ENCODE measurements around the gene MARS1. TPM values are rescaled to one million over a fixed set of nuclear protein-coding genes. Genes with fewer than 3 reads are reported as not detected.
A peak's percentile ranks its signal among the peaks of the same experiment; 100 is the strongest.

MARS1 gene
- total and polyA plus RNA-seq, 2 donors (not counting 1 experiment from before 2014, with no cell fraction given): 89.9 to 352 TPM

DNA sequence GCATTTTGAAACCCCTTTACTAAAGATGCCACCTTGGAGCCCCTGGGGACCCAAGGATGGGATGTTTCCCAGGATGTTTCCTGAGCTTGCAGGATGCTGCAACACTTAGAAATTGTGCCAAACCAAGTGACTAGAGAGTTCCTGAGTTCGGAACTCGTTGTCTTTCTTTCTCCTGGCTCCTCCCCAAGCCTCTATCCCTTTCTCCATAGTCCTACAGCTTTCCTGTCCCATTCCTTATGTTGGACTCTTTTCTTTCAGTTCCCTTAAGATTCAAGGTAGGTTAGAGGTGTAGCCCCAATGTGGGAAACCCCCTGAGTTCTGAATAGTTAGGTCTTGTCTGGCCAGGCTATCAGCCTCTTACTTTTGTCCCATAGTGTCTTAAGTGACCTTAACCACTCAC is 60.6 kb downstream of the MARS1 start:
- H2AFZ ChIP-seq (ENCODE audit: low read length): no peak overlapping the region
- no peak overlapping the region for H3K4me2 ChIP-seq (ENCODE audit: extremely low read depth, insufficient read depth, low read length)
- H3K4me1 ChIP-seq (ENCODE audit: control insufficient read depth, extremely low read depth, insufficient read depth, low read length): peaks cover 9% of the 10 kb centered on the region
- peaks cover 27% of the 10 kb centered on the region for H3K79me2 ChIP-seq (ENCODE audit: control insufficient read depth, insufficient read depth, low read length)
- H4K20me1 ChIP-seq (ENCODE audit: control insufficient read depth, extremely low read depth, insufficient read depth, low read length): no peaks in the 10 kb centered on the region
- H3K27me3 ChIP-seq (ENCODE audit: control insufficient read depth, insufficient read depth, low read length): peaks cover 16% of the 10 kb centered on the region
- TF ChIP-seq EZH2 (IDR thresholded peaks at IDR 0.05; ENCODE audit: low read length, missing control alignments): no peak
- TF ChIP-seq, protein P1, sequence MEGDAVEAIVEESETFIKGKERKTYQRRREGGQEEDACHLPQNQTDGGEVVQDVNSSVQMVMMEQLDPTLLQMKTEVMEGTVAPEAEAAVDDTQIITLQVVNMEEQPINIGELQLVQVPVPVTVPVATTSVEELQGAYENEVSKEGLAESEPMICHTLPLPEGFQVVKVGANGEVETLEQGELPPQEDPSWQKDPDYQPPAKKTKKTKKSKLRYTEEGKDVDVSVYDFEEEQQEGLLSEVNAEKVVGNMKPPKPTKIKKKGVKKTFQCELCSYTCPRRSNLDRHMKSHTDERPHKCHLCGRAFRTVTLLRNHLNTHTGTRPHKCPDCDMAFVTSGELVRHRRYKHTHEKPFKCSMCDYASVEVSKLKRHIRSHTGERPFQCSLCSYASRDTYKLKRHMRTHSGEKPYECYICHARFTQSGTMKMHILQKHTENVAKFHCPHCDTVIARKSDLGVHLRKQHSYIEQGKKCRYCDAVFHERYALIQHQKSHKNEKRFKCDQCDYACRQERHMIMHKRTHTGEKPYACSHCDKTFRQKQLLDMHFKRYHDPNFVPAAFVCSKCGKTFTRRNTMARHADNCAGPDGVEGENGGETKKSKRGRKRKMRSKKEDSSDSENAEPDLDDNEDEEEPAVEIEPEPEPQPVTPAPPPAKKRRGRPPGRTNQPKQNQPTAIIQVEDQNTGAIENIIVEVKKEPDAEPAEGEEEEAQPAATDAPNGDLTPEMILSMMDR (conservative IDR thresholded peaks at IDR 0.05 in 1 of 2, IDR thresholded peaks at IDR 0.05 in 1 of 2; ENCODE audit: low read depth in 1 of 2, low read length in 2 of 2): no peak
- H3K27ac ChIP-seq (ENCODE audit: insufficient read depth, low read length): no peak overlapping the region
- no peak overlapping the region for H3K9ac ChIP-seq (ENCODE audit: insufficient read depth, low read length)
- DNase-seq (ENCODE audit: low read depth in 2 of 2): no peak
- H3K9me3 ChIP-seq (ENCODE audit: control insufficient read depth, insufficient read depth, low read depth, low read length): no peaks in the 10 kb centered on the region
- no peak overlapping the region for H3K4me3 ChIP-seq (replicated peaks in 1 of 4; ENCODE audit: control extremely low read depth in 1 of 4, insufficient read depth in 1 of 4, low read depth in 3 of 4, low read length in 4 of 4)
- H3K36me3 ChIP-seq (ENCODE audit: control insufficient read depth, insufficient read depth, low read length): peaks cover 1% of the 10 kb centered on the region

- H3K4me3 ChIP-seq (replicated peaks in 1 of 4; ENCODE audit: control extremely low read depth in 1 of 4, insufficient read depth in 1 of 4, low read depth in 3 of 4, low read length in 4 of 4): peak overlapping the region in 2 of 4 experiments; percentile 29 to 64
- no peak overlapping the region for H3K9ac ChIP-seq (ENCODE audit: insufficient read depth, low read length)
- H3K4me1 ChIP-seq (ENCODE audit: control insufficient read depth, extremely low read depth, insufficient read depth, low read length): peaks cover 9% of the 10 kb centered on the region
- H3K79me2 ChIP-seq (ENCODE audit: control insufficient read depth, insufficient read depth, low read length): peaks cover 22% of the 10 kb centered on the region
- DNase-seq (ENCODE audit: low read depth in 2 of 2): no peak
- H2AFZ ChIP-seq (ENCODE audit: low read length): no peak overlapping the region
- no peak overlapping the region for H3K4me2 ChIP-seq (ENCODE audit: extremely low read depth, insufficient read depth, low read length)
- peaks cover 1% of the 10 kb centered on the region for H3K36me3 ChIP-seq (ENCODE audit: control insufficient read depth, insufficient read depth, low read length)
- peaks cover 16% of the 10 kb centered on the region for H3K27me3 ChIP-seq (ENCODE audit: control insufficient read depth, insufficient read depth, low read length)
- no peak overlapping the region for H3K27ac ChIP-seq (ENCODE audit: insufficient read depth, low read length)
- H3K9me3 ChIP-seq (ENCODE audit: control insufficient read depth, insufficient read depth, low read depth, low read length): no peaks in the 10 kb centered on the region
- TF ChIP-seq, protein P1 (conservative IDR thresholded peaks at IDR 0.05 in 1 of 2, IDR thresholded peaks at IDR 0.05 in 1 of 2; ENCODE audit: low read depth in 1 of 2, low read length in 2 of 2): no peak
- peak; percentile 61 for TF ChIP-seq EZH2 (IDR thresholded peaks at IDR 0.05; ENCODE audit: low read length, missing control alignments)
- H4K20me1 ChIP-seq (ENCODE audit: control insufficient read depth, extremely low read depth, insufficient read depth, low read length): no peaks in the 10 kb centered on the region
These were observed 61.5 kb downstream of the MARS1 start for GRCh38 chr12:57549203-57549908.

GRCh38 chr12:57549909-57550640 is 62.2 kb downstream of the MARS1 start, which contains the start of gene KIF5A:
Gene KIF5A, plus strand, starts transcription at chr12:57550044. Its CDS starts 228 bp downstream, at chr12:57550272.
- peak within 1 kb of the TSS; percentile 40 for H2AFZ ChIP-seq (ENCODE audit: low read length)
- H3K27me3 ChIP-seq (ENCODE audit: control insufficient read depth, insufficient read depth, low read length): peaks cover 16% of the 10 kb centered on the region
- peak within 1 kb of the TSS; percentile 31 to 64 (median 40) for H3K4me3 ChIP-seq (replicated peaks in 1 of 4; ENCODE audit: control extremely low read depth in 1 of 4, insufficient read depth in 1 of 4, low read depth in 3 of 4, low read length in 4 of 4)
- peaks cover 17% of the 10 kb centered on the region for H3K79me2 ChIP-seq (ENCODE audit: control insufficient read depth, insufficient read depth, low read length)
- TF ChIP-seq EZH2 (IDR thresholded peaks at IDR 0.05; ENCODE audit: low read length, missing control alignments): peak; percentile 29
- TF ChIP-seq, protein P1 (conservative IDR thresholded peaks at IDR 0.05 in 1 of 2, IDR thresholded peaks at IDR 0.05 in 1 of 2; ENCODE audit: low read depth in 1 of 2, low read length in 2 of 2): no peak
- peaks cover 1% of the 10 kb centered on the region for H3K36me3 ChIP-seq (ENCODE audit: control insufficient read depth, insufficient read depth, low read length)
- peaks cover 9% of the 10 kb centered on the region for H3K4me1 ChIP-seq (ENCODE audit: control insufficient read depth, extremely low read depth, insufficient read depth, low read length)
- peak within 1 kb of the TSS; percentile 44 for H3K4me2 ChIP-seq (ENCODE audit: extremely low read depth, insufficient read depth, low read length)
- no peaks in the 10 kb centered on the region for H4K20me1 ChIP-seq (ENCODE audit: control insufficient read depth, extremely low read depth, insufficient read depth, low read length)
- H3K27ac ChIP-seq (ENCODE audit: insufficient read depth, low read length): no peak within 1 kb of the TSS
- no peaks in the 10 kb centered on the region for H3K9me3 ChIP-seq (ENCODE audit: control insufficient read depth, insufficient read depth, low read depth, low read length)
- peak in 1 of 2 donors; percentile 24 for DNase-seq (ENCODE audit: low read depth in 2 of 2)
- H3K9ac ChIP-seq (ENCODE audit: insufficient read depth, low read length): no peak within 1 kb of the TSS
